ENCODE results near the gene MYH15. TPM values are rescaled to one million over a fixed set of nuclear protein-coding genes. Genes with fewer than 3 reads are reported as not detected.

The MYH15 gene
- total and polyA plus RNA-seq, 4 donors, result 0.06 to 0.31 (median 0.25) TPM

- Histone ChIP-seq H3K4me3 (no peak overlapping the region), H3K4me1 (ENCODE audit: control insufficient read depth in 5 of 5, insufficient read depth in 5 of 5, low read length in 5 of 5) (peaks cover 0 to 5% (median 0%) of the 10 kb centered on the region in 5 donors), H3K9me3 (ENCODE audit: control insufficient read depth in 4 of 4, insufficient read depth in 3 of 4, low read length in 3 of 4) (peaks cover 0 to 1% (median 0%) of the 10 kb centered on the region in 4 donors), H3K27ac (ENCODE audit: low read depth in 1 of 2, low read length in 1 of 2) (no peak overlapping the region), H3K36me3 (ENCODE audit: control insufficient read depth in 4 of 4, insufficient read depth in 4 of 4, low read length in 4 of 4) (no peaks in the 10 kb centered on the region), H3K27me3 (ENCODE audit: control insufficient read depth in 3 of 3, insufficient read depth in 3 of 3, low read length in 2 of 3) (no peaks in the 10 kb centered on the region), H3K9ac (ENCODE audit: insufficient read depth in 1 of 2, low read length in 2 of 2) (no peak overlapping the region)
- no peak for DNase-seq
- ATAC-seq (ENCODE audit: insufficient read depth, low FRiP score), result no peak
- no peak for TF ChIP-seq CTCF (IDR thresholded peaks at IDR 0.05; ENCODE audit: control extremely low read depth, extremely low read depth)
Measured at GRCh38 chr3:108473711-108474110, 36.7 kb downstream of the MYH15 start.

- DNase-seq, result no peak
- ATAC-seq (ENCODE audit: insufficient read depth, low FRiP score), result no peak
- H3K4me1 ChIP-seq (ENCODE audit: control insufficient read depth in 5 of 5, insufficient read depth in 5 of 5, low read length in 5 of 5), result peaks cover 0 to 5% (median 0%) of the 10 kb centered on the region in 5 donors
- no peak overlapping the region for H3K9ac ChIP-seq (ENCODE audit: insufficient read depth in 1 of 2, low read length in 2 of 2)
- no peak for TF ChIP-seq CTCF (IDR thresholded peaks at IDR 0.05; ENCODE audit: control extremely low read depth, extremely low read depth)
- no peak overlapping the region for H3K4me3 ChIP-seq
- H3K36me3 ChIP-seq (ENCODE audit: control insufficient read depth in 4 of 4, insufficient read depth in 4 of 4, low read length in 4 of 4), result no peaks in the 10 kb centered on the region
- 72 to 91% methylated on average over 5 of the region's 5 CpGs for WGBS, 2 donors
- H3K9me3 ChIP-seq (ENCODE audit: control insufficient read depth in 4 of 4, insufficient read depth in 3 of 4, low read length in 3 of 4), result peaks cover 0 to 1% (median 0%) of the 10 kb centered on the region in 4 donors
- no peaks in the 10 kb centered on the region for H3K27me3 ChIP-seq (ENCODE audit: control insufficient read depth in 3 of 3, insufficient read depth in 3 of 3, low read length in 2 of 3)
- H3K27ac ChIP-seq (ENCODE audit: low read depth in 1 of 2, low read length in 1 of 2), result peak overlapping the region in 1 of 2 donors; percentile 21
Measured at GRCh38 chr3:108472001-108472591, 38.3 kb downstream of the MYH15 start.

- Histone ChIP-seq H3K4me3 (no peak overlapping the region), H3K36me3 (ENCODE audit: control insufficient read depth in 4 of 4, insufficient read depth in 4 of 4, low read length in 4 of 4) (no peaks in the 10 kb centered on the region), H3K9ac (ENCODE audit: insufficient read depth in 1 of 2, low read length in 2 of 2) (no peak overlapping the region), H3K9me3 (ENCODE audit: control insufficient read depth in 4 of 4, insufficient read depth in 3 of 4, low read length in 3 of 4) (peaks cover 0 to 1% (median 0%) of the 10 kb centered on the region in 4 donors), H3K4me1 (ENCODE audit: control insufficient read depth in 5 of 5, insufficient read depth in 5 of 5, low read length in 5 of 5) (peaks cover 0 to 5% (median 0%) of the 10 kb centered on the region in 5 donors), H3K27me3 (ENCODE audit: control insufficient read depth in 3 of 3, insufficient read depth in 3 of 3, low read length in 2 of 3) (no peaks in the 10 kb centered on the region), H3K27ac (ENCODE audit: low read depth in 1 of 2, low read length in 1 of 2) (peak overlapping the region in 1 of 2 donors; percentile 21)
- DNase-seq (no peak), ATAC-seq (ENCODE audit: insufficient read depth, low FRiP score) (no peak)
- TF ChIP-seq CTCF (IDR thresholded peaks at IDR 0.05; ENCODE audit: control extremely low read depth, extremely low read depth), result no peak
Measured at GRCh38 chr3:108471426-108471825, 39.0 kb downstream of the MYH15 start.

GRCh38 chr3:108469126-108469525 is 41.3 kb downstream of the MYH15 start:
- Histone ChIP-seq H3K27me3 (ENCODE audit: control insufficient read depth in 3 of 3, insufficient read depth in 3 of 3, low read length in 2 of 3) (no peaks in the 10 kb centered on the region), H3K36me3 (ENCODE audit: control insufficient read depth in 4 of 4, insufficient read depth in 4 of 4, low read length in 4 of 4) (no peaks in the 10 kb centered on the region), H3K9me3 (ENCODE audit: control insufficient read depth in 4 of 4, insufficient read depth in 3 of 4, low read length in 3 of 4) (peaks cover 0 to 1% (median 0%) of the 10 kb centered on the region in 4 donors), H3K27ac (ENCODE audit: low read depth in 1 of 2, low read length in 1 of 2) (no peak overlapping the region), H3K9ac (ENCODE audit: insufficient read depth in 1 of 2, low read length in 2 of 2) (no peak overlapping the region), H3K4me1 (ENCODE audit: control insufficient read depth in 5 of 5, insufficient read depth in 5 of 5, low read length in 5 of 5) (peaks cover 0 to 5% (median 0%) of the 10 kb centered on the region in 5 donors), H3K4me3 (no peak overlapping the region)
- DNase-seq (no peak), ATAC-seq (ENCODE audit: insufficient read depth, low FRiP score) (no peak)
- TF ChIP-seq CTCF (IDR thresholded peaks at IDR 0.05; ENCODE audit: control extremely low read depth, extremely low read depth), result no peak
- WGBS, 2 donors, result 88 to 91% methylated on average over 5 of the region's 5 CpGs

Measured in lung (tissue), 12 donors.